COR-L47 (cell line): ENCODE data around the gene POMT2.

Source experiments
- DNase-seq: peaks from one replicate; lab custom pipeline; 2025; lab: John Stamatoyannopoulos, UW

The POMT2 gene

GRCh38 chr14:77267937-77268699 is 52.6 kb downstream of the POMT2 start:
- no peak for DNase-seq

- DNase-seq, result no peak
These were observed 54.3 kb downstream of the POMT2 start for GRCh38 chr14:77266336-77266735.

GRCh38 chr14:77265561-77266335 is 54.9 kb downstream of the POMT2 start:
- DNase-seq, result no peak

- DNase-seq, result no peak
These were observed 55.5 kb downstream of the POMT2 start for GRCh38 chr14:77265187-77265515.

GRCh38 chr14:77264466-77265186 is 56.1 kb downstream of the POMT2 start:
- no peak for DNase-seq

GRCh38 chr14:77260631-77261030 is 60.1 kb downstream of the POMT2 start:
- DNase-seq, result no peak

- no peak for DNase-seq
These were observed 60.5 kb downstream of the POMT2 start for GRCh38 chr14:77260199-77260598.

GRCh38 chr14:77259025-77259715 is 61.5 kb downstream of the POMT2 start:
- no peak for DNase-seq

GRCh38 chr14:77258566-77258965 is 62.1 kb downstream of the POMT2 start:
- no peak for DNase-seq

- DNase-seq, result no peak
These were observed 63.0 kb downstream of the POMT2 start for GRCh38 chr14:77257700-77258099.

GRCh38 chr14:77256694-77257093 is 64.0 kb downstream of the POMT2 start:
- no peak for DNase-seq

- no peak for DNase-seq
These were observed 67.1 kb downstream of the POMT2 start for GRCh38 chr14:77253333-77254190.

- DNase-seq, result no peak
These were observed 68.8 kb downstream of the POMT2 start for GRCh38 chr14:77251870-77252269.

- no peak for DNase-seq
These were observed 69.8 kb downstream of the POMT2 start for GRCh38 chr14:77250927-77251326.

- DNase-seq, result no peak
These were observed 71.4 kb downstream of the POMT2 start for GRCh38 chr14:77249286-77249685.

- DNase-seq, result no peak
These were observed 72.0 kb downstream of the POMT2 start for GRCh38 chr14:77248666-77249065.

- no peak for DNase-seq
These were observed 73.9 kb downstream of the POMT2 start for GRCh38 chr14:77246784-77247183.

GRCh38 chr14:77245820-77246219 is 74.9 kb downstream of the POMT2 start:
- DNase-seq, result no peak

GRCh38 chr14:77243853-77244252 is 76.8 kb downstream of the POMT2 start:
- no peak for DNase-seq

- no peak for DNase-seq
These were observed 77.9 kb downstream of the POMT2 start for GRCh38 chr14:77242752-77243151.

- DNase-seq, result no peak
These were observed 78.7 kb downstream of the POMT2 start for GRCh38 chr14:77241955-77242354.
